ENCODE measurements around the gene XRCC4.

The XRCC4 gene

GRCh38 chr5:83396662-83397061, 319.3 kb downstream of the XRCC4 start:
- DNase-seq: no peak

GRCh38 chr5:83397658-83398057, 320.3 kb downstream of the XRCC4 start:
- no peak for DNase-seq

- DNase-seq: no peak
Measured at GRCh38 chr5:83400241-83400640, 322.9 kb downstream of the XRCC4 start.

GRCh38 chr5:83400701-83401100, 323.4 kb downstream of the XRCC4 start:
- DNase-seq: no peak

- DNase-seq: no peak
Measured at GRCh38 chr5:83401122-83401731, 323.9 kb downstream of the XRCC4 start.

GRCh38 chr5:83401775-83402174, 324.4 kb downstream of the XRCC4 start:
- no peak for DNase-seq

Data from effector CD8-positive, alpha-beta T cell (primary cell).